ENCODE measurements around the gene DYDC1. TPM values are rescaled to one million over a fixed set of nuclear protein-coding genes. Genes with fewer than 3 reads are reported as not detected.

DYDC1 gene
- total and polyA plus RNA-seq, 2 of the 13 experiments (the other 11 are each of a cell fraction or from before 2014, with no cell fraction given), result not detected

DNA sequence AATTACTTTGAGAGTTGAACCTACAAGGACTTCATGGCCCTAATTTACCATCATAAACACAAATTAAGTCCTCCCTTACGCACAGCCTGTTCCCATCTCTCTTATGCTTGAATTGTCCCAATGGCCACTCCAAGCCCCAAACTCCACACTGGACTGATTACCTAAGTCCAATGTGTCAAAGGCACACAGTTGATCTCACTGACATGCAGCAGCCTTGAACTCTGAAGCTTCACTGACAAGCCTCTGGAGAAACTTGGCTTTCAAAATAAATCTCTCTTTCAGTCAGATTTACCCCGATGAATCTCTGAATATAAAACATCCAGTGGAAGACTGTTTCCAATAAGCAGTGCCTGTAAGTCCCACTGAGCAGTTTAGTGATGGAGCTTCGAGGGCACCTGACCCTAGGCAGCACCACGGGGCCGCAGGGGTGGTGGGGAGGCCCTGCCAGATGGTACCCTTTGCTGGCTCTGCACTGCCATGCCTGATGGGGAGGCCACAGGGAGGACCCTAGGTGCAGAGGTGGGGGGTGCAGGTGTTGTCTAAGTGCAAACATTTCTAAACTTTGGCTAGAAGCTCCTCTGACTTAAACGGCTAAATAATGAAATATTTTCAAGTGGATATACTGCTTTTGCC is 63.8 kb downstream of the DYDC1 start (continued):
- no peak for TF ChIP-seq ZNF136 (CRISPR knock-in tag; IDR thresholded peaks at IDR 0.05; ENCODE audit: low read depth)
- peak; percentile 49; the same call in 1 of the 2 replicates for TF ChIP-seq ZMYM4 (CRISPR knock-in tag; IDR thresholded peaks at IDR 0.05)
- TF ChIP-seq ZNF749 (CRISPR knock-in tag; IDR thresholded peaks at IDR 0.05; ENCODE audit: borderline replicate concordance), result no peak
- TF ChIP-seq, protein P1, sequence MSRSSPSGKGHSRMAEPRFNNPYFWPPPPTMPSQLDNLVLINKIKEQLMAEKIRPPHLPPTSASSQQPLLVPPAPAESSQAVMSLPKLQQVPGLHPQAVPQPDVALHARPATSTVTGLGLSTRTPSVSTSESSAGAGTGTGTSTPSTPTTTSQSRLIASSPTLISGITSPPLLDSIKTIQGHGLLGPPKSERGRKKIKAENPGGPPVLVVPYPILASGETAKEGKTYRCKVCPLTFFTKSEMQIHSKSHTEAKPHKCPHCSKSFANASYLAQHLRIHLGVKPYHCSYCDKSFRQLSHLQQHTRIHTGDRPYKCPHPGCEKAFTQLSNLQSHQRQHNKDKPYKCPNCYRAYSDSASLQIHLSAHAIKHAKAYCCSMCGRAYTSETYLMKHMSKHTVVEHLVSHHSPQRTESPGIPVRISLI (CRISPR knock-in tag; IDR thresholded peaks at IDR 0.05; ENCODE audit: borderline replicate concordance), result no peak
- TF ChIP-seq, protein P2, sequence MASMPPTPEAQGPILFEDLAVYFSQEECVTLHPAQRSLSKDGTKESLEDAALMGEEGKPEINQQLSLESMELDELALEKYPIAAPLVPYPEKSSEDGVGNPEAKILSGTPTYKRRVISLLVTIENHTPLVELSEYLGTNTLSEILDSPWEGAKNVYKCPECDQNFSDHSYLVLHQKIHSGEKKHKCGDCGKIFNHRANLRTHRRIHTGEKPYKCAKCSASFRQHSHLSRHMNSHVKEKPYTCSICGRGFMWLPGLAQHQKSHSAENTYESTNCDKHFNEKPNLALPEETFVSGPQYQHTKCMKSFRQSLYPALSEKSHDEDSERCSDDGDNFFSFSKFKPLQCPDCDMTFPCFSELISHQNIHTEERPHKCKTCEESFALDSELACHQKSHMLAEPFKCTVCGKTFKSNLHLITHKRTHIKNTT (CRISPR knock-in tag; IDR thresholded peaks at IDR 0.05), result no peak
- TF ChIP-seq, protein P3, sequence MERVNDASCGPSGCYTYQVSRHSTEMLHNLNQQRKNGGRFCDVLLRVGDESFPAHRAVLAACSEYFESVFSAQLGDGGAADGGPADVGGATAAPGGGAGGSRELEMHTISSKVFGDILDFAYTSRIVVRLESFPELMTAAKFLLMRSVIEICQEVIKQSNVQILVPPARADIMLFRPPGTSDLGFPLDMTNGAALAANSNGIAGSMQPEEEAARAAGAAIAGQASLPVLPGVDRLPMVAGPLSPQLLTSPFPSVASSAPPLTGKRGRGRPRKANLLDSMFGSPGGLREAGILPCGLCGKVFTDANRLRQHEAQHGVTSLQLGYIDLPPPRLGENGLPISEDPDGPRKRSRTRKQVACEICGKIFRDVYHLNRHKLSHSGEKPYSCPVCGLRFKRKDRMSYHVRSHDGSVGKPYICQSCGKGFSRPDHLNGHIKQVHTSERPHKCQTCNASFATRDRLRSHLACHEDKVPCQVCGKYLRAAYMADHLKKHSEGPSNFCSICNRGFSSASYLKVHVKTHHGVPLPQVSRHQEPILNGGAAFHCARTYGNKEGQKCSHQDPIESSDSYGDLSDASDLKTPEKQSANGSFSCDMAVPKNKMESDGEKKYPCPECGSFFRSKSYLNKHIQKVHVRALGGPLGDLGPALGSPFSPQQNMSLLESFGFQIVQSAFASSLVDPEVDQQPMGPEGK (CRISPR knock-in tag; IDR thresholded peaks at IDR 0.05), result 0 out of 2 replicates have a peak, but pooled peaks have one; percentile 16
- TF ChIP-seq AHDC1 (CRISPR knock-in tag; IDR thresholded peaks at IDR 0.05; ENCODE audit: borderline replicate concordance), result peak; percentile 46; the same call in 1 of the 2 replicates
- peak; percentile 73; the same call in 1 of the 2 replicates for TF ChIP-seq EHMT2 (IDR thresholded peaks at IDR 0.05; ENCODE audit: borderline replicate concordance, low read depth, low read length)
- 0 out of 2 replicates have a peak, but pooled peaks have one; percentile 29 for TF ChIP-seq FOSL2 (CRISPR knock-in tag; IDR thresholded peaks at IDR 0.05)
- TF ChIP-seq, protein P4, sequence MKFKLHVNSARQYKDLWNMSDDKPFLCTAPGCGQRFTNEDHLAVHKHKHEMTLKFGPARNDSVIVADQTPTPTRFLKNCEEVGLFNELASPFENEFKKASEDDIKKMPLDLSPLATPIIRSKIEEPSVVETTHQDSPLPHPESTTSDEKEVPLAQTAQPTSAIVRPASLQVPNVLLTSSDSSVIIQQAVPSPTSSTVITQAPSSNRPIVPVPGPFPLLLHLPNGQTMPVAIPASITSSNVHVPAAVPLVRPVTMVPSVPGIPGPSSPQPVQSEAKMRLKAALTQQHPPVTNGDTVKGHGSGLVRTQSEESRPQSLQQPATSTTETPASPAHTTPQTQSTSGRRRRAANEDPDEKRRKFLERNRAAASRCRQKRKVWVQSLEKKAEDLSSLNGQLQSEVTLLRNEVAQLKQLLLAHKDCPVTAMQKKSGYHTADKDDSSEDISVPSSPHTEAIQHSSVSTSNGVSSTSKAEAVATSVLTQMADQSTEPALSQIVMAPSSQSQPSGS (CRISPR knock-in tag; IDR thresholded peaks at IDR 0.05), result peak; percentile 50; the same call in 1 of the 2 replicates
- no peak for TF ChIP-seq ZBTB8A (CRISPR knock-in tag; IDR thresholded peaks at IDR 0.05; ENCODE audit: borderline replicate concordance, low read depth)
- 0 out of 2 replicates have a peak, but pooled peaks have one; percentile 50 for TF ChIP-seq IRF2 (CRISPR knock-in tag; IDR thresholded peaks at IDR 0.05)
- peak; percentile 51; the same call in 1 of the 2 replicates for TF ChIP-seq ZNF331 (CRISPR knock-in tag; IDR thresholded peaks at IDR 0.05)
- TF ChIP-seq, protein P5, sequence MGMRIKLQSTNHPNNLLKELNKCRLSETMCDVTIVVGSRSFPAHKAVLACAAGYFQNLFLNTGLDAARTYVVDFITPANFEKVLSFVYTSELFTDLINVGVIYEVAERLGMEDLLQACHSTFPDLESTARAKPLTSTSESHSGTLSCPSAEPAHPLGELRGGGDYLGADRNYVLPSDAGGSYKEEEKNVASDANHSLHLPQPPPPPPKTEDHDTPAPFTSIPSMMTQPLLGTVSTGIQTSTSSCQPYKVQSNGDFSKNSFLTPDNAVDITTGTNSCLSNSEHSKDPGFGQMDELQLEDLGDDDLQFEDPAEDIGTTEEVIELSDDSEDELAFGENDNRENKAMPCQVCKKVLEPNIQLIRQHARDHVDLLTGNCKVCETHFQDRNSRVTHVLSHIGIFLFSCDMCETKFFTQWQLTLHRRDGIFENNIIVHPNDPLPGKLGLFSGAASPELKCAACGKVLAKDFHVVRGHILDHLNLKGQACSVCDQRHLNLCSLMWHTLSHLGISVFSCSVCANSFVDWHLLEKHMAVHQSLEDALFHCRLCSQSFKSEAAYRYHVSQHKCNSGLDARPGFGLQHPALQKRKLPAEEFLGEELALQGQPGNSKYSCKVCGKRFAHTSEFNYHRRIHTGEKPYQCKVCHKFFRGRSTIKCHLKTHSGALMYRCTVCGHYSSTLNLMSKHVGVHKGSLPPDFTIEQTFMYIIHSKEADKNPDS (CRISPR knock-in tag; IDR thresholded peaks at IDR 0.05), result 0 out of 2 replicates have a peak, but pooled peaks have one; percentile 13

Data from HepG2 (cell line).